K562 (cell line): Measurements from ENCODE around the gene CSK.

Experiments used
- GTF2F1 ChIP-seq: IDR thresholded peaks from 2 replicates; pipeline ENCODE4 v1.6.1; 2011; ENCODE audit warnings: low read depth, low read length, improper control_type of control experiment
- POLR2A ChIP-seq: fragments of 450-650 bp; conservative IDR thresholded peaks from 2 replicates; pipeline ENCODE4 v1.6.1; 2016
- SMC3 ChIP-seq: conservative IDR thresholded peaks from 2 replicates; pipeline ENCODE4 v1.6.1; 2011; ENCODE audit warnings: low read depth, low read length, improper control_type of control experiment; ENCODE audit not compliant: insufficient read depth
- TFAM ChIP-seq: fragments of 250-450 bp; sonication (Bioruptor Pico); conservative IDR thresholded peaks from 2 replicates; pipeline ENCODE4 v1.5.0; 2021; ENCODE audit warnings: mild to moderate bottlenecking, moderate library complexity
- ZFP1 ChIP-seq: fragments of 450-650 bp; formaldehyde crosslinking; IDR thresholded peaks from 2 replicates; pipeline ENCODE4 v1.4.0; 2020; ENCODE audit warnings: mild to moderate bottlenecking, mixed read lengths
- TF ChIP-seq, protein P1 (sequence below): fragments of 450-650 bp; formaldehyde crosslinking; IDR thresholded peaks from 2 replicates; pipeline ENCODE4 v1.4.0; 2022; ENCODE audit warnings: missing genetic modification characterization
- TF ChIP-seq, protein P2 (sequence below): fragments of 450-650 bp; formaldehyde crosslinking; IDR thresholded peaks from 2 replicates; pipeline ENCODE4 v1.4.0; 2020; ENCODE audit warnings: mild to moderate bottlenecking, mixed read lengths
- TF ChIP-seq, protein P3 (sequence below), 3 experiments: IDR thresholded peaks in 2 of 3; conservative IDR thresholded peaks in 1 of 3; 2 replicates each; pipeline ENCODE4 v1.5.1; 2011 to 2012; ENCODE audit warnings: low read length in 3 of 3, mild to moderate bottlenecking in 3 of 3, control low read depth in 2 of 3, improper control_type of control experiment in 1 of 3, inconsistent platforms in 1 of 3, low read depth in 1 of 3, mixed read lengths in 1 of 3, moderate library complexity in 1 of 3; ENCODE audit not compliant: insufficient read depth in 2 of 3

DNA sequence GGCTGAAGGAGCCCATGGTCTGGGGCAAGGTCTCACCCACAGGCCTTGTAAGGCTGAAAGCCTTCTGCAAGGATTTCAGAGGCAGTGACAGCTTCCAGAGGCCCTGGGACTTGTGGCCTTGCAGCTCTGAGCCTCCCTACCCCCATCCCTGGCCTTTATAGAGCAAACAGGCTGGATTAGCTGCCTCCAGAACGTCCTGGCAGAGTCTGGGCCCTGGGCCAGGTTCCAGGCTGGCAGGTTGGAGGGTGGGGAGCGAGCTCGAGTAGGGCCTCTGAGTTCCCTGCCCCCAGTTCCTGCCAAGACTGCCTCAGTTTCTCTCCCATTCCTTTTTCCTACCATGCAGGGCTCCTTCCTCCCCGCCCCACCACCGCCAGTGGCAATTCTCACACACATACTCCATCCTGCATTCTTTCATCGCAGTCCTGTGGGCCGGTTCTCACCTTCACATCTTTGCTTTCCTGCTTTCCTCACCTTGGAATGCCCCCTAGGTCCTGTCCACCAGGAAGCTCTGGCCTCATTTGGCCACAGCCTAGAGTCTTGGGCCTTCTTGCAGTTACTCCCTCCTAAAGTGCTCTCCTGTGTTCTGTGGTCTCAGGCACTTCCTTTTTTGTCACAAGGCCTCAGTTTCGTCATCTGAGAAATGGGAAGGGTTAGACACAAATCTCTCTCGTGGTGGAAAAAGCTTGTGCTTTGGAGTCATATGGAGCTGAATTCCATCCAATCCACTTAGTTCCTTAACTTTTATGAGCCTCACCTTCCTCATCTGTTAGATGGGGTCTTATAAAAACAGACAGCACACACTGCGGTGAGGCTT lies 33.4 kb downstream of the CSK start:
- TF ChIP-seq, protein P1, sequence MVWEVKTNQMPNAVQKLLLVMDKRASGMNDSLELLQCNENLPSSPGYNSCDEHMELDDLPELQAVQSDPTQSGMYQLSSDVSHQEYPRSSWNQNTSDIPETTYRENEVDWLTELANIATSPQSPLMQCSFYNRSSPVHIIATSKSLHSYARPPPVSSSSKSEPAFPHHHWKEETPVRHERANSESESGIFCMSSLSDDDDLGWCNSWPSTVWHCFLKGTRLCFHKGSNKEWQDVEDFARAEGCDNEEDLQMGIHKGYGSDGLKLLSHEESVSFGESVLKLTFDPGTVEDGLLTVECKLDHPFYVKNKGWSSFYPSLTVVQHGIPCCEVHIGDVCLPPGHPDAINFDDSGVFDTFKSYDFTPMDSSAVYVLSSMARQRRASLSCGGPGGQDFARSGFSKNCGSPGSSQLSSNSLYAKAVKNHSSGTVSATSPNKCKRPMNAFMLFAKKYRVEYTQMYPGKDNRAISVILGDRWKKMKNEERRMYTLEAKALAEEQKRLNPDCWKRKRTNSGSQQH (CRISPR knock-in tag): no peak
- TF ChIP-seq ZFP1 (CRISPR knock-in tag): no peak
- TF ChIP-seq POLR2A: no peak
- no peak for TF ChIP-seq SMC3
- no peak for TF ChIP-seq TFAM (CRISPR knock-in tag)
- no peak for TF ChIP-seq GTF2F1
- TF ChIP-seq, protein P2, sequence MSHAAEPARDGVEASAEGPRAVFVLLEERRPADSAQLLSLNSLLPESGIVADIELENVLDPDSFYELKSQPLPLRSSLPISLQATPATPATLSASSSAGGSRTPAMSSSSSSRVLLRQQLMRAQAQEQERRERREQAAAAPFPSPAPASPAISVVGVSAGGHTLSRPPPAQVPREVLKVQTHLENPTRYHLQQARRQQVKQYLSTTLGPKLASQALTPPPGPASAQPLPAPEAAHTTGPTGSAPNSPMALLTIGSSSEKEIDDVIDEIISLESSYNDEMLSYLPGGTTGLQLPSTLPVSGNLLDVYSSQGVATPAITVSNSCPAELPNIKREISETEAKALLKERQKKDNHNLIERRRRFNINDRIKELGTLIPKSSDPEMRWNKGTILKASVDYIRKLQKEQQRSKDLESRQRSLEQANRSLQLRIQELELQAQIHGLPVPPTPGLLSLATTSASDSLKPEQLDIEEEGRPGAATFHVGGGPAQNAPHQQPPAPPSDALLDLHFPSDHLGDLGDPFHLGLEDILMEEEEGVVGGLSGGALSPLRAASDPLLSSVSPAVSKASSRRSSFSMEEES (CRISPR knock-in tag): no peak
- TF ChIP-seq, protein P3, sequence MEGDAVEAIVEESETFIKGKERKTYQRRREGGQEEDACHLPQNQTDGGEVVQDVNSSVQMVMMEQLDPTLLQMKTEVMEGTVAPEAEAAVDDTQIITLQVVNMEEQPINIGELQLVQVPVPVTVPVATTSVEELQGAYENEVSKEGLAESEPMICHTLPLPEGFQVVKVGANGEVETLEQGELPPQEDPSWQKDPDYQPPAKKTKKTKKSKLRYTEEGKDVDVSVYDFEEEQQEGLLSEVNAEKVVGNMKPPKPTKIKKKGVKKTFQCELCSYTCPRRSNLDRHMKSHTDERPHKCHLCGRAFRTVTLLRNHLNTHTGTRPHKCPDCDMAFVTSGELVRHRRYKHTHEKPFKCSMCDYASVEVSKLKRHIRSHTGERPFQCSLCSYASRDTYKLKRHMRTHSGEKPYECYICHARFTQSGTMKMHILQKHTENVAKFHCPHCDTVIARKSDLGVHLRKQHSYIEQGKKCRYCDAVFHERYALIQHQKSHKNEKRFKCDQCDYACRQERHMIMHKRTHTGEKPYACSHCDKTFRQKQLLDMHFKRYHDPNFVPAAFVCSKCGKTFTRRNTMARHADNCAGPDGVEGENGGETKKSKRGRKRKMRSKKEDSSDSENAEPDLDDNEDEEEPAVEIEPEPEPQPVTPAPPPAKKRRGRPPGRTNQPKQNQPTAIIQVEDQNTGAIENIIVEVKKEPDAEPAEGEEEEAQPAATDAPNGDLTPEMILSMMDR (IDR thresholded peaks at IDR 0.05 in 2 of 3, conservative IDR thresholded peaks at IDR 0.05 in 1 of 3; ENCODE audit: insufficient read depth in 2 of 3, low read depth in 1 of 3, low read length in 3 of 3): no peak
